ENCODE data around the gene IMMT. TPM values are rescaled to one million over a fixed set of nuclear protein-coding genes. Genes with fewer than 3 reads are reported as not detected.

IMMT gene
- total RNA-seq, 1 donor from 2014 or later: 107 TPM

- no peak for TF ChIP-seq CTCF (IDR thresholded peaks at IDR 0.05; ENCODE audit: unreplicated experiment)
- Mint-ChIP-seq H3K4me1 (ENCODE audit: unreplicated experiment) (no peaks in the 10 kb centered on the region), H3K27ac (ENCODE audit: unreplicated experiment) (no peak overlapping the region), H3K4me3 (ENCODE audit: unreplicated experiment) (peak overlapping the region; percentile 13), H3K36me3 (ENCODE audit: low read depth, unreplicated experiment) (peaks cover 36% of the 10 kb centered on the region), H3K27me3 (ENCODE audit: unreplicated experiment) (no peaks in the 10 kb centered on the region), H3K9me3 (ENCODE audit: unreplicated experiment) (no peaks in the 10 kb centered on the region)
- DNase-seq (ENCODE audit: low spot score): no peak
These were observed 71.8 kb downstream of the IMMT start for GRCh38 chr2:86123328-86123925.

GRCh38 chr2:86118130-86118529 lies 77.1 kb downstream of the IMMT start:
- H3K4me3 Mint-ChIP-seq (ENCODE audit: unreplicated experiment): no peak overlapping the region
- DNase-seq (ENCODE audit: low spot score): no peak
- peak overlapping the region; percentile 1 for H3K27ac Mint-ChIP-seq (ENCODE audit: unreplicated experiment)
- no peaks in the 10 kb centered on the region for H3K9me3 Mint-ChIP-seq (ENCODE audit: unreplicated experiment)
- peaks cover 52% of the 10 kb centered on the region for H3K36me3 Mint-ChIP-seq (ENCODE audit: low read depth, unreplicated experiment)
- H3K27me3 Mint-ChIP-seq (ENCODE audit: unreplicated experiment): no peaks in the 10 kb centered on the region
- no peaks in the 10 kb centered on the region for H3K4me1 Mint-ChIP-seq (ENCODE audit: unreplicated experiment)
- no peak for TF ChIP-seq CTCF (IDR thresholded peaks at IDR 0.05; ENCODE audit: unreplicated experiment)

- Mint-ChIP-seq H3K27me3 (ENCODE audit: unreplicated experiment) (peaks cover 9% of the 10 kb centered on the region), H3K4me1 (ENCODE audit: unreplicated experiment) (peaks cover 25% of the 10 kb centered on the region), H3K4me3 (ENCODE audit: unreplicated experiment) (peak overlapping the region; percentile 98), H3K36me3 (ENCODE audit: low read depth, unreplicated experiment) (peaks cover 29% of the 10 kb centered on the region), H3K9me3 (ENCODE audit: unreplicated experiment) (no peaks in the 10 kb centered on the region), H3K27ac (ENCODE audit: unreplicated experiment) (peak overlapping the region; percentile 65)
- TF ChIP-seq CTCF (IDR thresholded peaks at IDR 0.05; ENCODE audit: unreplicated experiment): no peak
- no peak for DNase-seq (ENCODE audit: low spot score)
These were observed 88.2 kb downstream of the IMMT start for GRCh38 chr2:86107031-86107430.

- Mint-ChIP-seq H3K4me1 (ENCODE audit: unreplicated experiment) (peaks cover 25% of the 10 kb centered on the region), H3K36me3 (ENCODE audit: low read depth, unreplicated experiment) (peaks cover 29% of the 10 kb centered on the region), H3K4me3 (ENCODE audit: unreplicated experiment) (peak within 1 kb of the TSS; percentile 98), H3K9me3 (ENCODE audit: unreplicated experiment) (no peaks in the 10 kb centered on the region), H3K27ac (ENCODE audit: unreplicated experiment) (peak within 1 kb of the TSS; percentile 98), H3K27me3 (ENCODE audit: unreplicated experiment) (peaks cover 9% of the 10 kb centered on the region)
- DNase-seq (ENCODE audit: low spot score): peak; percentile 86
- no peak for TF ChIP-seq CTCF (IDR thresholded peaks at IDR 0.05; ENCODE audit: unreplicated experiment)
These were observed 89.0 kb downstream of the IMMT start, which contains the start of gene PTCD3 for GRCh38 chr2:86105969-86106945. TSS of gene PTCD3 (plus strand) at chr2:86106235. CDS start at chr2:86106248, 13 bp downstream.
